ENCODE measurements around the gene KANK3.

- TF ChIP-seq MYC (IDR thresholded peaks at IDR 0.05; ENCODE audit: low read depth, low read length) (no peak), CTCF (IDR thresholded peaks at IDR 0.05; ENCODE audit: low read depth, low read length) (no peak)
Measured at GRCh38 chr19:8371011-8371804, 28.1 kb upstream of the KANK3 start.
